ENCODE results near the gene NDUFV3.

Gene NDUFV3

GRCh38 chr21:42858957-42859890 lies 33.9 kb upstream of the NDUFV3 start:
- no peak overlapping the region for H3K27ac ChIP-seq (ENCODE audit: low read length)
- no peaks in the 10 kb centered on the region for H3K4me1 ChIP-seq (ENCODE audit: control insufficient read depth in 1 of 2, insufficient read depth in 2 of 2, low read length in 2 of 2)
- H3K27me3 ChIP-seq (ENCODE audit: low read depth, low read length), result no peaks in the 10 kb centered on the region
- H3K9me3 ChIP-seq (ENCODE audit: control insufficient read depth in 1 of 2, low read length in 2 of 2), result no peaks in the 10 kb centered on the region
- no peak overlapping the region for H3K4me3 ChIP-seq (ENCODE audit: low read depth in 1 of 2, low read length in 2 of 2)
- H3K36me3 ChIP-seq (ENCODE audit: control insufficient read depth in 1 of 2, insufficient read depth in 2 of 2, low read length in 2 of 2), result peaks cover 29 to 88% of the 10 kb centered on the region in 2 donors

GRCh38 chr21:42859891-42860230 lies 33.2 kb upstream of the NDUFV3 start:
- Histone ChIP-seq H3K27me3 (ENCODE audit: low read depth, low read length) (no peaks in the 10 kb centered on the region), H3K4me1 (ENCODE audit: control insufficient read depth in 1 of 2, insufficient read depth in 2 of 2, low read length in 2 of 2) (no peaks in the 10 kb centered on the region), H3K4me3 (ENCODE audit: low read depth in 1 of 2, low read length in 2 of 2) (no peak overlapping the region), H3K27ac (ENCODE audit: low read length) (no peak overlapping the region), H3K36me3 (ENCODE audit: control insufficient read depth in 1 of 2, insufficient read depth in 2 of 2, low read length in 2 of 2) (peaks cover 24 to 84% of the 10 kb centered on the region in 2 donors), H3K9me3 (ENCODE audit: control insufficient read depth in 1 of 2, low read length in 2 of 2) (no peaks in the 10 kb centered on the region)

- H3K36me3 ChIP-seq (ENCODE audit: control insufficient read depth in 1 of 2, insufficient read depth in 2 of 2, low read length in 2 of 2), result peaks cover 24 to 81% of the 10 kb centered on the region in 2 donors
- no peak overlapping the region for H3K4me3 ChIP-seq (ENCODE audit: low read depth in 1 of 2, low read length in 2 of 2)
- no peak overlapping the region for H3K27ac ChIP-seq (ENCODE audit: low read length)
- no peaks in the 10 kb centered on the region for H3K9me3 ChIP-seq (ENCODE audit: control insufficient read depth in 1 of 2, low read length in 2 of 2)
- H3K27me3 ChIP-seq (ENCODE audit: low read depth, low read length), result no peaks in the 10 kb centered on the region
- no peaks in the 10 kb centered on the region for H3K4me1 ChIP-seq (ENCODE audit: control insufficient read depth in 1 of 2, insufficient read depth in 2 of 2, low read length in 2 of 2)
These were observed 32.8 kb upstream of the NDUFV3 start for GRCh38 chr21:42860345-42860744.

GRCh38 chr21:42861311-42861847 lies 31.7 kb upstream of the NDUFV3 start:
- no peaks in the 10 kb centered on the region for H3K9me3 ChIP-seq (ENCODE audit: control insufficient read depth in 1 of 2, low read length in 2 of 2)
- H3K36me3 ChIP-seq (ENCODE audit: control insufficient read depth in 1 of 2, insufficient read depth in 2 of 2, low read length in 2 of 2), result peaks cover 16 to 74% of the 10 kb centered on the region in 2 donors
- H3K4me3 ChIP-seq (ENCODE audit: low read depth in 1 of 2, low read length in 2 of 2), result no peak overlapping the region
- H3K4me1 ChIP-seq (ENCODE audit: control insufficient read depth in 1 of 2, insufficient read depth in 2 of 2, low read length in 2 of 2), result no peaks in the 10 kb centered on the region
- H3K27me3 ChIP-seq (ENCODE audit: low read depth, low read length), result no peaks in the 10 kb centered on the region
- no peak overlapping the region for H3K27ac ChIP-seq (ENCODE audit: low read length)

- no peak overlapping the region for H3K4me3 ChIP-seq (ENCODE audit: low read depth in 1 of 2, low read length in 2 of 2)
- H3K4me1 ChIP-seq (ENCODE audit: control insufficient read depth in 1 of 2, insufficient read depth in 2 of 2, low read length in 2 of 2), result no peaks in the 10 kb centered on the region
- H3K27me3 ChIP-seq (ENCODE audit: low read depth, low read length), result no peaks in the 10 kb centered on the region
- H3K9me3 ChIP-seq (ENCODE audit: control insufficient read depth in 1 of 2, low read length in 2 of 2), result no peaks in the 10 kb centered on the region
- H3K27ac ChIP-seq (ENCODE audit: low read length), result no peak overlapping the region
- peaks cover 11 to 75% of the 10 kb centered on the region in 2 donors for H3K36me3 ChIP-seq (ENCODE audit: control insufficient read depth in 1 of 2, insufficient read depth in 2 of 2, low read length in 2 of 2)
These were observed 31.2 kb upstream of the NDUFV3 start for GRCh38 chr21:42861848-42862400.

GRCh38 chr21:42862774-42863503 lies 30.2 kb upstream of the NDUFV3 start:
- no peaks in the 10 kb centered on the region for H3K27me3 ChIP-seq (ENCODE audit: low read depth, low read length)
- H3K27ac ChIP-seq (ENCODE audit: low read length), result no peak overlapping the region
- no peaks in the 10 kb centered on the region for H3K4me1 ChIP-seq (ENCODE audit: control insufficient read depth in 1 of 2, insufficient read depth in 2 of 2, low read length in 2 of 2)
- H3K36me3 ChIP-seq (ENCODE audit: control insufficient read depth in 1 of 2, insufficient read depth in 2 of 2, low read length in 2 of 2), result peaks cover 10 to 67% of the 10 kb centered on the region in 2 donors
- H3K9me3 ChIP-seq (ENCODE audit: control insufficient read depth in 1 of 2, low read length in 2 of 2), result no peaks in the 10 kb centered on the region
- H3K4me3 ChIP-seq (ENCODE audit: low read depth in 1 of 2, low read length in 2 of 2), result no peak overlapping the region

- no peaks in the 10 kb centered on the region for H3K4me1 ChIP-seq (ENCODE audit: control insufficient read depth in 1 of 2, insufficient read depth in 2 of 2, low read length in 2 of 2)
- no peak overlapping the region for H3K27ac ChIP-seq (ENCODE audit: low read length)
- no peaks in the 10 kb centered on the region for H3K9me3 ChIP-seq (ENCODE audit: control insufficient read depth in 1 of 2, low read length in 2 of 2)
- H3K36me3 ChIP-seq (ENCODE audit: control insufficient read depth in 1 of 2, insufficient read depth in 2 of 2, low read length in 2 of 2), result peaks cover 7 to 66% of the 10 kb centered on the region in 2 donors
- no peaks in the 10 kb centered on the region for H3K27me3 ChIP-seq (ENCODE audit: low read depth, low read length)
- H3K4me3 ChIP-seq (ENCODE audit: low read depth in 1 of 2, low read length in 2 of 2), result no peak overlapping the region
These were observed 29.6 kb upstream of the NDUFV3 start for GRCh38 chr21:42863504-42863870.

- Histone ChIP-seq H3K4me1 (ENCODE audit: control insufficient read depth in 1 of 2, insufficient read depth in 2 of 2, low read length in 2 of 2) (no peaks in the 10 kb centered on the region), H3K4me3 (ENCODE audit: low read depth in 1 of 2, low read length in 2 of 2) (no peak overlapping the region), H3K27ac (ENCODE audit: low read length) (no peak overlapping the region), H3K9me3 (ENCODE audit: control insufficient read depth in 1 of 2, low read length in 2 of 2) (no peaks in the 10 kb centered on the region), H3K27me3 (ENCODE audit: low read depth, low read length) (no peaks in the 10 kb centered on the region), H3K36me3 (ENCODE audit: control insufficient read depth in 1 of 2, insufficient read depth in 2 of 2, low read length in 2 of 2) (peaks cover 10 to 66% of the 10 kb centered on the region in 2 donors)
These were observed 28.8 kb upstream of the NDUFV3 start for GRCh38 chr21:42864286-42864685.

- Histone ChIP-seq H3K4me3 (ENCODE audit: low read depth in 1 of 2, low read length in 2 of 2) (no peak overlapping the region), H3K4me1 (ENCODE audit: control insufficient read depth in 1 of 2, insufficient read depth in 2 of 2, low read length in 2 of 2) (no peaks in the 10 kb centered on the region), H3K9me3 (ENCODE audit: control insufficient read depth in 1 of 2, low read length in 2 of 2) (no peaks in the 10 kb centered on the region), H3K27ac (ENCODE audit: low read length) (no peak overlapping the region), H3K27me3 (ENCODE audit: low read depth, low read length) (no peaks in the 10 kb centered on the region), H3K36me3 (ENCODE audit: control insufficient read depth in 1 of 2, insufficient read depth in 2 of 2, low read length in 2 of 2) (peaks cover 10 to 67% of the 10 kb centered on the region in 2 donors)
These were observed 28.0 kb upstream of the NDUFV3 start for GRCh38 chr21:42864815-42865775.

GRCh38 chr21:42865776-42866160 lies 27.3 kb upstream of the NDUFV3 start:
- Histone ChIP-seq H3K4me3 (ENCODE audit: low read depth in 1 of 2, low read length in 2 of 2) (no peak overlapping the region), H3K4me1 (ENCODE audit: control insufficient read depth in 1 of 2, insufficient read depth in 2 of 2, low read length in 2 of 2) (no peaks in the 10 kb centered on the region), H3K36me3 (ENCODE audit: control insufficient read depth in 1 of 2, insufficient read depth in 2 of 2, low read length in 2 of 2) (peaks cover 11 to 64% of the 10 kb centered on the region in 2 donors), H3K9me3 (ENCODE audit: control insufficient read depth in 1 of 2, low read length in 2 of 2) (no peaks in the 10 kb centered on the region), H3K27ac (ENCODE audit: low read length) (no peak overlapping the region), H3K27me3 (ENCODE audit: low read depth, low read length) (no peaks in the 10 kb centered on the region)
